HG03442 (cell line): Measurements from ENCODE around the gene ACRV1.
"Not testable (repeated sequence)": the region's sequence is repeated elsewhere in the genome, so short reads cannot be mapped to it uniquely, and the experiment has no call there.

Source experiments
- ATAC-seq: cut with Tn5 transposase; IDR thresholded peaks from one replicate; pipeline ENCODE4 v1.9.1; 2021; ENCODE audit warnings: mild to moderate bottlenecking, moderate library complexity; ENCODE audit not compliant: unreplicated experiment

Gene ACRV1, protein sequence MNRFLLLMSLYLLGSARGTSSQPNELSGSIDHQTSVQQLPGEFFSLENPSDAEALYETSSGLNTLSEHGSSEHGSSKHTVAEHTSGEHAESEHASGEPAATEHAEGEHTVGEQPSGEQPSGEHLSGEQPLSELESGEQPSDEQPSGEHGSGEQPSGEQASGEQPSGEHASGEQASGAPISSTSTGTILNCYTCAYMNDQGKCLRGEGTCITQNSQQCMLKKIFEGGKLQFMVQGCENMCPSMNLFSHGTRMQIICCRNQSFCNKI

DNA sequence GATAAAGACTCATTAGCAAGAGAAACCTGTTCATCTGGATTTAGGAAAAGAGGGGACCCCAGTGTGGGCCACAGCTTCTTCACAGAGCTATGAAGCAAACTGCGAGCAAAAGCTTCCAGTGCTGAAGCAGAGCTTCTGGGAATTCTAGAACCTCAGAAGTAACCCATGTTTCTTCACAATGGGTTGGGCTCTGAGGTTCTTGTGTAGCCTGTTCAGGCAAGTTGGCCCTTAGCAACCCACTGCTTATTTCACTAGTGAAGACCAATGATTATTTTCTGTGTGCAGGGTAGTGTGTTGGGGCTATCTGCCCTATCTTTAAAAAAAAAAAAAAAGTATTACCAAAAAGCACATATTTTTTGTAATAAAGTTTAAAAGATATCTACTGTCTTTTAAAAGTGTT is at the start of gene ACRV1:
Gene ACRV1, minus strand, starts transcription at position 101 of the 400 bp plus-strand sequence. Its CDS starts 67 bp downstream, at position 34.
- ATAC-seq: no peak

DNA sequence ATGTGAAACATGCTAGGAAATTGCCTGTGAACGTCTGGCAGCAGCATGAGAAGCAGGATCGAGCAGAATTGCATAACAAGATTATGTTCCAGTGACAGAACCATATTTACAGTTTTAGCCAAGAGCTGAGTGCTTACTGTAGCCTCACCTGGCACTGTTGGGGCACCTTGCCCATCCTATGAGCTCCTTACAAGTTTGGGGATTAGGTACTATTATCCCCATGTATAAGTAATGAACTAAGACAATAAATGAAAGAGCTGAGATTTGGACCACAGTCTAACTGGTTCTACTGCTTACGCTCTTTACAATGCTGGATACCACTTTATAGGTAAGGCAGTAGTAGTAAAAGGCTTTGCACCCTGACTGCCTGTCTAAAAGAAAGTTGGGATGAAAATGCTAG is 48.3 kb upstream of the ACRV1 start:
- no peak for ATAC-seq

DNA sequence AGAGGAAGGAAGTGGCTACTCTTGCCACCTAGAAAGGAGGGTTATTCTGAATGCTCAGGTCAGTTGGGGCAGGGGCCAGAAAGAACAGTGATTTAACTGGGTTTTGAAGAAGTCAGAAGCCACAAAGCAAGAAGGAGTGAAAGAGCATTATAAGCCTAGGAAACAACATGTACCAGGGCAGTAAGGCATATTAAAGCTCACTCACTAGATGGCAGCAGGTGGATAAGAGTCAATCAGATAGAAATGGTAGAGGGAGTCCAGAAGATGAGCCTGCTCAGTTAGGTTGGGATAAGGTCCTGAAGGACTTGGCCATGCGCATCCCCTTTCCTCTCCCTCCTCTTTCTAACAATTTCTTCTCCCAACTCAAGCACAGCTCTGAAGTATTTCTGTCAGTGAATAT is 43.5 kb upstream of the ACRV1 start:
- ATAC-seq: no peak

DNA sequence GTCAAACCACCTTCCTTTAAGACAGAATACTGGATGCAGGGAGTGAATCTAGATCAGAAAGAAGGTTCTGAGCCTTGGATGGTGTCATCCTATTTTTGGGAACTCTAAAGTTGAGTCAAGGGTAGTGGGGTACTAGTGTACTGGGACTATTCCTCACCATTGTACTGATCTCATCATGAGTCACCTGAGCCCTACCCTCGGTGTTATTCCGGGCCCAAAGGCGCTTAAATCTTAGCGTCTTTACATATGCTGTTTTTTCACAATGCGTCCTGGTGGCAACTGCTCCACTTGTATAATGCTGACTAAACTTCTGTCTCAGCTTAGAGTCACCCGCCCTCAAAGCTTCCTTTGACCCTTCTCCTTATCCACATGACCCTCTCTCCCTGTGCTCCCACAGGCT is 40.1 kb upstream of the ACRV1 start:
- no peak for ATAC-seq

GRCh38 chr11:125704686-125705085 is 24.0 kb upstream of the ACRV1 start:
- ATAC-seq: not testable (repeated sequence)

GRCh38 chr11:125701858-125702621 is 21.4 kb upstream of the ACRV1 start:
- ATAC-seq: no peak

DNA sequence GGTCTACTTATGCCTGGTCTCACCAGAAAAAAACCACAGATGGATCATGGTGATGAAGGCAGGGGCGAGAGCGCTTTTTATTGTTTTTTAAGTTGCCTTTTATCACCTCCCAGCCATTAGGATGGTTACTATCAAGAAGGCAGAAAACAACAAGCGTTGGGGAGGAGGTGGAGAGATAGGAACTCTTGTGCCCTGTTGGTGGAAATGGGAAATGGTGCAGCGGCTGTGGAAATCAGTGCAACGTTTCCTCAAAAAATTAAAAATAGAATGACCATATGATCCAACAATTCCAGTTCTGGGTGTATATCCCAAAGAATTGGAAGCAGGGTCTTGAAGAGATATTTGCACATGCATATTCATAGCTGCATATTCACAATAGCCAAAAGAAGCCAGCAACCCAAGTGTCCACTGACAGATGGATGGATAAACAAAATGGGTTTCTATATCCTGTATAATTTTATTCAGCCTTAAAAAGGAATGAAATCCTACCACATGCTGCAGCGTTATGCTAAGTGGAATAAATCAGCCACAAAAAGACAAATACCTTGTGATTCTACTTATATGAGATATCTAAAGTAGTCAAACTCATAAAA is 20.5 kb upstream of the ACRV1 start:
- ATAC-seq: no peak

DNA sequence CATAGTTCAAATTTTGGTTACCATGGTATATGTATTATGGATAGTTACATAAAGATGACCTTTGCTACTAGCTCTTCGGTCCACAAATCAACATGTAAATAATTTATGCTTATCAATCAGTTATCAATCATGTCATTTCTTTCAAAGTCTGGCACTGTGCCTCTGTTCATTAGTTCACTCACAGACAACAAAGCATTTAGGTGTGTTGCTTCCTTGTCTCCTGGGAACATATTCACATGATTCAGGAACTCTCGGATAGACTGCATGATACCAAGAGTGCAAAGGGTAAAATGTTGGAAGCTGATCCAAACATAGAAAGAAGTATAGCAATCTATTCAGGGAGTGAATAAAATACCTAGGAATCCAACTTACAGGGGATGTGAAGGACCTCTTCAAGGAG is 14.3 kb upstream of the ACRV1 start:
- no peak for ATAC-seq

- ATAC-seq: no peak
Measured at GRCh38 chr11:125692887-125693286, 12.2 kb upstream of the ACRV1 start.

- no peak for ATAC-seq
Measured at GRCh38 chr11:125690006-125690405, 9.4 kb upstream of the ACRV1 start.

- no peak for ATAC-seq
Measured at GRCh38 chr11:125689274-125689859, 8.7 kb upstream of the ACRV1 start.

DNA sequence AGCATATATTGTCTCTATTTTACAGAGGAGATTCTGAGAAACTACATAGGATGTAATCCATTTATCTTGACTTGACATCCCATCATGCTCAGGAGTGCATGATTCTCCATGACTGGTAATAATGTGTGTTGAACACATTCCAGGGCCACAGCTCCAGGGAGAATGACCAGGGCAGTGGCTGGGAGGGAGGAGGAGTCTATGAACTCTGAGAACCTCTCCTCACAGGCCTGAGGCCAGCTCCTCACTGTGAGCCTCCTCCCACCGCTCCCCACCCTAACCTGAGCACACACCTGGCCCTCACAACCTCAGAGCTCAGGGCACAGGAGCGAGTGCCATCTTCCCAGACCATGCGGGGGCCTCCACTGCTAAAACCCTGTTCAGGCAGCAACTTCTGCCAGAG is 8.0 kb upstream of the ACRV1 start:
- ATAC-seq: no peak

DNA sequence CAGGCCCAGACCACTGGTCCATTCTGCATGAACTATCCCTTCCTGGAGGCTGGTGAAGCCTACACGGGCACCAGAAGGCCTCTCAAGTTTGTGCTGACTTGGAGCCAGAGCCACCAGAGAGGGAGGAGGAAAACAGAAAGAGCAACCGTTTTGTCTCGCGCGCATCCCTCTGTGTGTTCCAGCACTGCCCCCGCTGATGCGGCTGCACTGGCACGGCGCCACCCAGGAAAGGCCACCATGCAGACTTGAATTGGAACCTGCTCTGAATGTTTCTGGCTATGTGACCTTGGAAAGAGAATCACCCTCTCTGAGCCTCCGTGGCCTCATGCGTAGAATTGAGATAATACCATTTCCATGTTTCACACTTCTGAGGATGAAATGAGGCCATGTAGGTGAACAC is 7.4 kb upstream of the ACRV1 start:
- no peak for ATAC-seq

- ATAC-seq: no peak
Measured at GRCh38 chr11:125685228-125685627, 4.6 kb upstream of the ACRV1 start.

DNA sequence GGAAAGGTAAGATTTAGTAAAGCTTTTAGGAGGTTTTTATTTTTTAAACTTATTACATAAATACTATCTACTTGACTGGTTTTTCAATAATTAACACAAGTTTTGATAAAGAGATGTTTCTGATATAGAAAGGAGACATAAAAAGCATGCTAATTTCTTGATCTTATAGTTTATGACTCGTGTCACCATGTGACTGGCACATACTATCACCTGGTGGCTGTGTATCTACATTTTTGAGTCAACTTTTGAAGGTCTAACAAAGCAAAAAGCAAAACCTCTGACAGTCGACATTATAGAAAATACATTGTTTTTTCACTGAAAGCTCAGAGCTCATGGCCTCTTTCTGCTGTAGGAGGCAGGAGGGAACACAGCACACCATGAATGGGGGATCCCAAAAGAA is 810 bp downstream of the ACRV1 start:
- ATAC-seq: no peak

GRCh38 chr11:125679397-125679796 is 1.2 kb downstream of the ACRV1 start:
- no peak for ATAC-seq

GRCh38 chr11:125675196-125675595 is 5.5 kb downstream of the ACRV1 start:
- ATAC-seq: no peak

DNA sequence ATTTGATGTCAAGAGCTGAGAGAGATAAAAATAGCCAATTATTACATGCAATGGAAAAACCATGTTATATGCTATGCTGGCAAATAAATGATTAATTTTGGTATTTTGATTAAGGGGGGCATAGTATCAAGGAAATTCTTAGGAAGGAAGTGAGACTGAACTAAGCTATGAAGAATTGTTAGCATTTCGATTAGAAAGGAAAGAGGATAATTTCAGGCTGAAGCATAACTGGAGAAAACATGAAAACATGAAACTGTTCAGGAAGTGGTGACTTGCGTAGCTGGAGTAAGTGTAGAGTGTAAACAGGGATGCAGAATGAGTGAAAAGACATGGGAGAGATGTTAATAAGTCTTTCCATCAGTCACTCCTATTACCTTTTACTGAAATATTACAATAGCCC is 6.4 kb downstream of the ACRV1 start:
- ATAC-seq: no peak

- ATAC-seq: no peak
Measured at GRCh38 chr11:125671561-125671960, 9.1 kb downstream of the ACRV1 start.

DNA sequence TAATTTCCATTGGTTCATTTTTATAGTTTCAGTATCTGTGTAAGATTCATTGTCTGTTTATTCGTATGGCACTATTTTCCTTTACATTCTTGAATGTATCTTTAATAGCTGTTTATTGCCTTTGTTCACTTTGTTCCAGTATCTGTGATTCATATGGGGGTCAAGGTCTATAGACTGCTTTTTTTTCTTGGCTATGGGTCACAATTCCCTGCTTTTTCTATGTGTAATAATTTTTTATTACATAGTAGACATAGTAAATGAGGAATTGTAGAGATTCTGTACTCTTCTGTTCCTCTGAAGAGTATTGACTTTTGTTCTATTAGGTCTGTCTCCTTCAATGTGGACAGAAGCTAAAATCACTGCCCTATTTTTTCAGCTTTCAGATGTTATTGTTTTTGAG is 10.5 kb downstream of the ACRV1 start:
- ATAC-seq: no peak

DNA sequence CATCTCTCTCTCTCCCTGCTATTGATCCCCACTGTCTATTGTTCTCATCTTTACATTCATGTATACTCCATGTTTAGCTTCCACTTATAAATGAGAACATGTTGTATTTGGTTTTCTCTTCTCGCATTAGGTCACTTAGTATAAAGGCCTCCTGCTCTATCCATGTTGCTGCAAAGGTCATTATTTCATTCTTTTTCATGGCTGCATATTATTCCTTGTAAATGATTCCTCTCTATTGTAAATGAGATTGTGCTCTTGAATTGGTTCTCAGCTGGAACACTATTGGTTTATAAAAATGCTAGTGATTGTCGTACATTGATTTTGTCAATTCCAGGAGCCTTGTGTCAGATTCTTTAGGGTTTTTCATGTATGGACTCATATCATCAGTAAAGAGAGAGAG is 13.5 kb downstream of the ACRV1 start:
- no peak for ATAC-seq

GRCh38 chr11:125663910-125664309 is 16.7 kb downstream of the ACRV1 start:
- ATAC-seq: no peak
